ENCODE measurements around the gene MOB3B.

DNA sequence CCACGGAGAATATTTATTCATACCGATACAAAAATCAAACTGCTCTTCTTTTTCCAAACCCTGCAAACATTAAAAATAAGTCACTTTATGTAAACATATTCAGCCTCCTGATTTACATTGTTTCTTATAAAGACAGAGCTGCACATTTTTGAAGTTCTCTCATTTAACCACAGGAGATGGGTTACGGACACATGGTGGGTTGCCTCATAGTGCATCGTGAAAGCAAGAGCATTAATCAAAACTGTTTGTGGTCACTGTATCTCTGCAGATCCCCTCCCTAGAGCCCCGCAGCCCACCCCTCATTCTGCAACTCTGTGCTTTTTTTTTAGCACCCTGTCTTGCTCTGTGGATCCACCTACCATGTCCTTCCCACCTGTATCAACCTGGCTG lies 189.3 kb downstream of the MOB3B start:
- TF ChIP-seq, protein P1, sequence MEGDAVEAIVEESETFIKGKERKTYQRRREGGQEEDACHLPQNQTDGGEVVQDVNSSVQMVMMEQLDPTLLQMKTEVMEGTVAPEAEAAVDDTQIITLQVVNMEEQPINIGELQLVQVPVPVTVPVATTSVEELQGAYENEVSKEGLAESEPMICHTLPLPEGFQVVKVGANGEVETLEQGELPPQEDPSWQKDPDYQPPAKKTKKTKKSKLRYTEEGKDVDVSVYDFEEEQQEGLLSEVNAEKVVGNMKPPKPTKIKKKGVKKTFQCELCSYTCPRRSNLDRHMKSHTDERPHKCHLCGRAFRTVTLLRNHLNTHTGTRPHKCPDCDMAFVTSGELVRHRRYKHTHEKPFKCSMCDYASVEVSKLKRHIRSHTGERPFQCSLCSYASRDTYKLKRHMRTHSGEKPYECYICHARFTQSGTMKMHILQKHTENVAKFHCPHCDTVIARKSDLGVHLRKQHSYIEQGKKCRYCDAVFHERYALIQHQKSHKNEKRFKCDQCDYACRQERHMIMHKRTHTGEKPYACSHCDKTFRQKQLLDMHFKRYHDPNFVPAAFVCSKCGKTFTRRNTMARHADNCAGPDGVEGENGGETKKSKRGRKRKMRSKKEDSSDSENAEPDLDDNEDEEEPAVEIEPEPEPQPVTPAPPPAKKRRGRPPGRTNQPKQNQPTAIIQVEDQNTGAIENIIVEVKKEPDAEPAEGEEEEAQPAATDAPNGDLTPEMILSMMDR (IDR thresholded peaks at IDR 0.05): no peak
- TF ChIP-seq POLR2A (IDR thresholded peaks at IDR 0.05) (no peak), POLR2AphosphoS5 (IDR thresholded peaks at IDR 0.05) (no peak)
